ENCODE data around the gene MDC1.

GRCh38 chr6:30700340-30700739 lies 16.7 kb downstream of the MDC1 start:
- TF ChIP-seq CTCF (IDR thresholded peaks at IDR 0.05; ENCODE audit: low read length) (no peak), EZH2 (optimal IDR thresholded peaks at IDR 0.05; ENCODE audit: low read depth, low read length) (no peak)

Data from MM.1S (cell line).